Neural cell (in vitro differentiated cells): ENCODE measurements around the gene LRCH1.

Experiments used
- EZH2 ChIP-seq: fragments of 200-600, 300-800 bp; shearing (Covaris generic), sonication (generic); IDR thresholded peaks from 2 replicates; pipeline ENCODE4 v1.6.1; 2014; ENCODE audit warnings: antibody characterized with exemption, low read length, borderline replicate concordance, mild to moderate bottlenecking; ENCODE audit not compliant: insufficient read depth, poor library complexity, severe bottlenecking
- MXI1 ChIP-seq: fragments of 450-650 bp; conservative IDR thresholded peaks from 2 replicates; pipeline ENCODE4 v1.6.1; 2014; ENCODE audit warnings: antibody characterized with exemption, mild to moderate bottlenecking; ENCODE audit not compliant: poor library complexity, severe bottlenecking
- POLR2AphosphoS5 ChIP-seq: IDR thresholded peaks from 2 replicates; pipeline ENCODE4 v1.6.1; 2012
- RAD21 ChIP-seq: fragments of 450-650 bp; conservative IDR thresholded peaks from 2 replicates; pipeline ENCODE4 v1.6.1; 2014; ENCODE audit warnings: antibody characterized with exemption, mild to moderate bottlenecking, moderate library complexity
- TAF1 ChIP-seq: IDR thresholded peaks from 2 replicates; pipeline ENCODE4 v1.6.1; 2012; ENCODE audit warnings: low read depth
- TF ChIP-seq, protein P1 (sequence below): IDR thresholded peaks from 2 replicates; pipeline ENCODE4 v1.6.1; 2012; ENCODE audit warnings: borderline replicate concordance
- TF ChIP-seq, protein P2 (sequence below): fragments of 450-650 bp; IDR thresholded peaks from 2 replicates; pipeline ENCODE4 v1.5.1; 2014; ENCODE audit warnings: antibody characterized with exemption, mild to moderate bottlenecking, moderate library complexity; ENCODE audit not compliant: poor library complexity, severe bottlenecking

DNA sequence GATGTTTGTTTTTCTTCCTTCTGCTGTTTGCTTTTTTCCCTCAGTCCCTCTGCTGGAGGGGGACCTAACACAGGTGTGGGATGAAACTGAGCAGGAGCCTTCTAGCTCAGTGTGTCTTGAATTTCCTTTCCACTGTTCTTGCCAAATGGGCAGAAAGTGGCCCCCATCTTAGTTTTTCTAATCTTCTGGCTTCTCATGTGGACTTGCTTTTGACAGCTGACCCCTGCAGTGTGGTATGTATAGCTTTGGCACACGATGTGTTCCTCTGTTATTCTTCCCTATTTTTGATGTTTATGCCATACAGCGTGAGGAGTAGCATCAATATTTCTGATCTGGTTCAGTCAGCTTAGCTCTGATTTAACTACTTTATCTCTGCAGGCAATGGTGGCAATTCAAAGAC lies 8.3 kb downstream of the LRCH1 start:
- TF ChIP-seq TAF1 (no peak), RAD21 (no peak), POLR2AphosphoS5 (no peak), EZH2 (no peak), MXI1 (no peak)
- TF ChIP-seq, protein P1, sequence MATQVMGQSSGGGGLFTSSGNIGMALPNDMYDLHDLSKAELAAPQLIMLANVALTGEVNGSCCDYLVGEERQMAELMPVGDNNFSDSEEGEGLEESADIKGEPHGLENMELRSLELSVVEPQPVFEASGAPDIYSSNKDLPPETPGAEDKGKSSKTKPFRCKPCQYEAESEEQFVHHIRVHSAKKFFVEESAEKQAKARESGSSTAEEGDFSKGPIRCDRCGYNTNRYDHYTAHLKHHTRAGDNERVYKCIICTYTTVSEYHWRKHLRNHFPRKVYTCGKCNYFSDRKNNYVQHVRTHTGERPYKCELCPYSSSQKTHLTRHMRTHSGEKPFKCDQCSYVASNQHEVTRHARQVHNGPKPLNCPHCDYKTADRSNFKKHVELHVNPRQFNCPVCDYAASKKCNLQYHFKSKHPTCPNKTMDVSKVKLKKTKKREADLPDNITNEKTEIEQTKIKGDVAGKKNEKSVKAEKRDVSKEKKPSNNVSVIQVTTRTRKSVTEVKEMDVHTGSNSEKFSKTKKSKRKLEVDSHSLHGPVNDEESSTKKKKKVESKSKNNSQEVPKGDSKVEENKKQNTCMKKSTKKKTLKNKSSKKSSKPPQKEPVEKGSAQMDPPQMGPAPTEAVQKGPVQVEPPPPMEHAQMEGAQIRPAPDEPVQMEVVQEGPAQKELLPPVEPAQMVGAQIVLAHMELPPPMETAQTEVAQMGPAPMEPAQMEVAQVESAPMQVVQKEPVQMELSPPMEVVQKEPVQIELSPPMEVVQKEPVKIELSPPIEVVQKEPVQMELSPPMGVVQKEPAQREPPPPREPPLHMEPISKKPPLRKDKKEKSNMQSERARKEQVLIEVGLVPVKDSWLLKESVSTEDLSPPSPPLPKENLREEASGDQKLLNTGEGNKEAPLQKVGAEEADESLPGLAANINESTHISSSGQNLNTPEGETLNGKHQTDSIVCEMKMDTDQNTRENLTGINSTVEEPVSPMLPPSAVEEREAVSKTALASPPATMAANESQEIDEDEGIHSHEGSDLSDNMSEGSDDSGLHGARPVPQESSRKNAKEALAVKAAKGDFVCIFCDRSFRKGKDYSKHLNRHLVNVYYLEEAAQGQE, result no peak
- TF ChIP-seq, protein P2, sequence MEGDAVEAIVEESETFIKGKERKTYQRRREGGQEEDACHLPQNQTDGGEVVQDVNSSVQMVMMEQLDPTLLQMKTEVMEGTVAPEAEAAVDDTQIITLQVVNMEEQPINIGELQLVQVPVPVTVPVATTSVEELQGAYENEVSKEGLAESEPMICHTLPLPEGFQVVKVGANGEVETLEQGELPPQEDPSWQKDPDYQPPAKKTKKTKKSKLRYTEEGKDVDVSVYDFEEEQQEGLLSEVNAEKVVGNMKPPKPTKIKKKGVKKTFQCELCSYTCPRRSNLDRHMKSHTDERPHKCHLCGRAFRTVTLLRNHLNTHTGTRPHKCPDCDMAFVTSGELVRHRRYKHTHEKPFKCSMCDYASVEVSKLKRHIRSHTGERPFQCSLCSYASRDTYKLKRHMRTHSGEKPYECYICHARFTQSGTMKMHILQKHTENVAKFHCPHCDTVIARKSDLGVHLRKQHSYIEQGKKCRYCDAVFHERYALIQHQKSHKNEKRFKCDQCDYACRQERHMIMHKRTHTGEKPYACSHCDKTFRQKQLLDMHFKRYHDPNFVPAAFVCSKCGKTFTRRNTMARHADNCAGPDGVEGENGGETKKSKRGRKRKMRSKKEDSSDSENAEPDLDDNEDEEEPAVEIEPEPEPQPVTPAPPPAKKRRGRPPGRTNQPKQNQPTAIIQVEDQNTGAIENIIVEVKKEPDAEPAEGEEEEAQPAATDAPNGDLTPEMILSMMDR, result no peak
